NCI-H1417 treated with DMSO at 0.1 percent for 48 hours (cell line): ENCODE results near the gene ZFX.
"Not testable (repeated sequence)": the region's sequence is repeated elsewhere in the genome, so short reads cannot be mapped to it uniquely, and the experiment has no call there.

Experiments used
- DNase-seq: peaks from one replicate; lab custom pipeline; 2025; lab: John Stamatoyannopoulos, UW

Gene ZFX

GRCh38 chrX:24153178-24153795, 3.8 kb downstream of the ZFX start:
- no peak for DNase-seq

- DNase-seq, result no peak
Measured at GRCh38 chrX:24153796-24154189, 4.3 kb downstream of the ZFX start.

DNA sequence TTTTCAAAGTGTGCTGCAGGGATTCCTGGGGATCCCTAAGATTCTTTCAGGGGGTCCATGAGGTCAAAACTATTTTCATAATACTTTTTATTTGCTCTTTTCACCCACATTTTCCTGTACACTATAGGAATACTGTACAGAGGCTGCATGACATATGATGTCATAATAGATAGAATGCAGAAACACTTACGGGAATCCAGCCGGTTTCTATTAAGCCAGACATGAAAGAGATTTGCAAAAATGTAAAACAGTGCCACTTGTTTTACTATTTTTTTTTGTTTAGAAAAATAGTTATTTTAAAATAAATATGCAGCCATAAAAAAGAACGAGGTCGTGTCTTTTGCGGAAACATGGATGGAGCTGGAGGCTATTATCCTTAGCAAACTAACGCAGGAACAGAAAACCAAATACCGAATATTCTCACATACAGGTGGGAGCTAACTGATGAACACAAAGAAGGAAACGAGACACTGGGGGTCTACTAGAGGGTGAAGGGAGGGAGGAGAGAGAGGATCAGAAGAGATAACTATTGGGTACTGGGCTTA, 5.0 kb downstream of the ZFX start:
- DNase-seq, result no peak

DNA sequence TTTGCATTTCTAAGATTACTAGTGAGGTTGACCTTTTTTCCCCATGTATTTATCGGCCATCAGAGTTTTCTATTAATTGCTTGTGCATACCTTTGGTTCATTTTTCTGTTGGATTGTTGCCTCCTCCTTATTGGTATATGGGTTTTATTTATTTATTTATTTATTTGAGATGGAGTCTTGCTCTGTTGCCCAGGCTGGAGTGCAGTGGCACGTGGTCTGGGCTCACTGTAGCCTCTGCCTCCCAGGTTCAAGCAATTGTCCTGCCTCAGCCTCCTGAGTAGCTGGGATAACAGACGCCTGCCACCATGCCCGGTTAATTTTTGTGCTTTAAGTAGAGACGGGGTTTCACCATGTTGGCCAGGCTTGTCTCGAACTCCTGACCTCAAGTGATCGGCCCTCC, 6.2 kb downstream of the ZFX start:
- not testable (repeated sequence) for DNase-seq

DNA sequence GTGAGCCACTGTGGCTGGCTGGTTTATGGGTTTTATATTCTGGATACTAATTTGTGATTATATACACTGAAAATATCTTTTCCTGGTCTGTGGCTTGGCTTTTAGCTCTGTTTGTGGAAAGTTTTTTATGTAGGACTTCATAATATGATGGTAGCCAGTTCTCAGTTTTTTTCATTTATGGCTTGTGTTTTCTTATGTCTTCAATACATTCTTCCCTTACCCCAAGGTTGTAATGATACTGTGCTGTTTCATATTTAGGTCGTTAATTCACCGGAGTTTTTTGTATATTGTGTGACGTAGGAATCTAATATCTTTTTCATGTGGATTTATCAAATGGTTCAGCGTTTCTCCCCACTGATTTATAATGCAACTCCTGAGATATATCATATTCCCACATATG, 6.6 kb downstream of the ZFX start:
- no peak for DNase-seq

- no peak for DNase-seq
Measured at GRCh38 chrX:24158881-24159280, 9.4 kb downstream of the ZFX start.

- DNase-seq, result no peak
Measured at GRCh38 chrX:24166078-24166477, 16.5 kb downstream of the ZFX start.

DNA sequence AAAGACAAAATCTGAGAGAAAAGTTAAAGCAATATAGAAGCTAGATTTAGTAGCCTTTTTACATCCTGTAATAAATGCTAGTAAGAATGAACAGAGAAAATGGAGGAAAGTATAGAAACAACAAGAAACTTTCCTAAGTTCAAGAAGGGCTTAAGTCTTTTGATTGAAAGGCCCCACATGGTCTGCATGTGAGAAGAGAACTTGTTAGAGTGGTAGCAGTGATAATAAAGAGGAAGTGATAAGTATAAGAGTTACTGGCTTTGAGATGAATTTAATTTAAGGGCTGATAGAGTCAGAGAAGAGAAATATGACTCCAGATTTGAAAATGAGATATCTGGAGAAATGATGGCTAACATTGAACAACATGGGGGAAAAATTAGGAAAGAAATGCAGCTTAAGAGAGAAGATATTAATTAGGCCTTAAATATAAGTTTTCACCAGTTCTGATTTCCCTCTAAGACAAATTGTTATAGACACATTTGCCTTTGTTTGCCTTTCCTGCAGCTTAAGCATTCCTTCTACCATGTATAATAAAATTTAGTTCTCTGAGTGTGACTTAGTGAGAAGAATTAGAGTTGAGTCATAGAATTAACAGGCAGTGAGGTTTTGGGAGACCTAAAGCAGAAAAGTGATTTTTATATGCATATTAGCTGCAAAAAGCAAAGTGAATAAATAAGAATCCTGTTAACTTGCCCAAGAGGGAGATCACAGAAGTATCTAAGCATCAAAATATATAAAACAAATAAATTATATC, 18.4 kb downstream of the ZFX start:
- no peak for DNase-seq

DNA sequence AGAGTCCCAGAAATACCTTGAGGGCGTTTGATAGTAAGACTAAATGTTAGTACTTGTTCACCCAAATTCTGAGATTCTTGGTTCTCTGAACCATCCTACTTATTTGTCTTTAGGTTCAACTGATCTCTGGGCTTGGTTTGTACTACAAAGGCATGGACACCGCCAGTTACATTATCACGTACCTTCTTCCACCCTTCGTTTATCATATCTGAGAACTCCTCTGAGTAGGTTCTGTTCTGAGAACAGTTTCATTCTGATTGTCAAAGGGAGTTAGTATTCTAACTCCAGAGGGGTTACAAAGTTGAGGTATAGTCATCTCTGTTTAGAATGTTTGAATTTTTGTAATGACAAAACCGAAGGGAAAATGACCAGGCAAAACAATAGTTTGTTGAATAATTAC, 19.3 kb downstream of the ZFX start:
- no peak for DNase-seq

GRCh38 chrX:24169211-24169610, 19.7 kb downstream of the ZFX start:
- DNase-seq, result no peak

GRCh38 chrX:24173115-24173847, 23.8 kb downstream of the ZFX start:
- DNase-seq, result no peak

DNA sequence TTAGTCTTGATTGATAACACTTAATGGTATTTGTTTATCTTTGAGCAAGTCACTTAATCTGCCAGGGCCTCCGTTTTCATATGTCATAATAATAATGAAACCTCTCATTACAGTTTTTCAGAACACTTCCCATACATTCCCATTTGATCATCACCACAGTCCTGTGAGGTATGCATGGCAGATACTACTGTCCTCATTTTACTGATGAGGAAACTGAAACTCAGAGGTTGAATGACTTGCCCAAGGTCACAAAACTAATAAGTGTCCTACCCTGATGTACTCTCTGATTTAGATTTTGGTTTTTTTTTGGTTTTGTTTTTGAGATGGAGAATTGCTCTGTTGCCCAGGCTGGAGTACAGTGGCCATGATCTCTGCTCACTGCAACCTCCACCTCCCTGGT, 25.7 kb downstream of the ZFX start:
- DNase-seq, result no peak

GRCh38 chrX:24178441-24178840, 28.9 kb downstream of the ZFX start:
- DNase-seq, result no peak

DNA sequence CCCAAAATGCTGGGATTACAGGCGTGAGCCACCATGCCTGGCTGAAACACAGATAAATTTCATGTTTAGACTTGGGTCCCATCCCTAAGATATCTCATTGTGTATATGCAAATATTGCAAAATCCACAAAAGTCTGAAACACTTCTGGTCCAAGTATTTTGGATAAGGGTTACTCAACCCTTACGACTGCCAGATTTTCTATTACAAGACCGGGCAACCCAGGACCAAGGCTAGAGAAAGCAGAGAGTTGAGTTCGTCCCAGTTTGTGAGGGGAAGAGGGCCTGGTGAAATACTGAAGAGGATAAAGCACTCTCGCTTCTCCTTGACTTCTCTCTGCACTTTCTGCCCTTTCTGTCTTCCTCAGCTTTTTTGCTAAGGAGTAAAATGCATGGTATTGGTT, 34.5 kb downstream of the ZFX start:
- DNase-seq, result no peak

- DNase-seq, result no peak
Measured at GRCh38 chrX:24186483-24186882, 37.0 kb downstream of the ZFX start.

DNA sequence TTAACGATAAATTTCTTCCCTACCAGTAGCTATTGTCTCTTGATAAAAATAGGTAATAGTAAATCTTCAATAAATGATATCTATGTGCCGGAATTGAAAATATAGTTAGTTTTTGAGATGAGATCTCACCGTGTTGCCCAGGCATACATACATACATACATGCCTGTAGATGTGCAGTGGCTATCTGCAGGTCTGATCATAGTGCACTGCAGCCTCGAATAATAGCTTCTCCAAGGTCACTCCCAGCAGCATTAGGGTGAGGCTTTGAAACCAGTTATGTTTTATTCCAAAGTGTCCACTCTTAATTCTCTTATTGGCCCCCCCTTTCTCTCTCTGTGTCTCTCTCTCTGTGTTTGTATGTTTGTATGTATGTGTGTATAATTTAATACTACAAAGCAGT, 37.5 kb downstream of the ZFX start:
- DNase-seq, result no peak

DNA sequence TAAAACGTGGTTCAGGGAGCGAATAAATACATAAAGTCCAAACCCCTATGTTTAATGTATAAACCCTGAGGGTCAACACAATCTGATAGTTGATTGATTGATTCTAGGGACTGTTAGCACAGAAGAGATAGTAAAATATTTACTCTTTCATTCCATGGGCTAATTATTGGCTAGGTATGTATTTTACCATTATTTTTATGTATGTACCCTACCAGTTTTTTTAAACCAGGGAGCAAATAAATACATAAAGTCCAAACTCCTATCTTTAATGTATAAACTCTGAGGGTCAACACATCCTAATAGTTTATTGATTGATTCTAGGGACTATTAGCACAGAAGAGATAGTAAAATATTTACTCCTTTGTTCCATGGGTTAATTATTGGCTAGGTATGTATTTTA, 40.0 kb downstream of the ZFX start:
- DNase-seq, result no peak

DNA sequence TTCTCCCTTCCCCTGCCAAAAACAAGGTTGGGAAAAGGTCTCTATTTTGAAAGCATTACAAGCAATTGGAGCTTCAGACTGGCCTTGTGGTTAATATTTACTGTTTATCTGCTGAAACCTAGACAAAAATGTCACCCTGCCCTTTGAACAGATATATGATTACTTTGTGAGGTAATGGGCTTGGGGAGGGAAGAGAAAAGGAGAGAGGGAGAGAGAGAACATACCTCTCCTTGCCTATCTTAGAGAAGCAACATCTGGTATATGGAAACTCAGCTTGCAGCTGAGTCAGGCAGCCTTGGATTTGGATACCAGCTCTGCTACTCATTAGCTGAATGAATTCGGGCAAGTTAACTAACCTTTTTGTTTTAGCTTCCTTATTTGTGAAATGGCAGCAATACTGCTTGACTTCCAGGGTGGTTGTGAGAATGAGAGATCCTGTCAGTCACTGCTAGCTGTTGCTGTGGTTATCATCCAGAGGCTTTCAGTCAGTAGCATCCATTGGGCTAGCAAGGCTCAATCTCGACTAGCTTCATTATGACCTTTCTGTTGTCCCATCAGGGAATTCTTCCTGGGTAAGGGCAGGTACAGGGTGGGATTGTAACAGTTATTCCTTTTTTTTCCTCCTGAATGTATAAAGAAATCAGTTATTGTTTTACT, 41.1 kb downstream of the ZFX start:
- DNase-seq, result no peak

DNA sequence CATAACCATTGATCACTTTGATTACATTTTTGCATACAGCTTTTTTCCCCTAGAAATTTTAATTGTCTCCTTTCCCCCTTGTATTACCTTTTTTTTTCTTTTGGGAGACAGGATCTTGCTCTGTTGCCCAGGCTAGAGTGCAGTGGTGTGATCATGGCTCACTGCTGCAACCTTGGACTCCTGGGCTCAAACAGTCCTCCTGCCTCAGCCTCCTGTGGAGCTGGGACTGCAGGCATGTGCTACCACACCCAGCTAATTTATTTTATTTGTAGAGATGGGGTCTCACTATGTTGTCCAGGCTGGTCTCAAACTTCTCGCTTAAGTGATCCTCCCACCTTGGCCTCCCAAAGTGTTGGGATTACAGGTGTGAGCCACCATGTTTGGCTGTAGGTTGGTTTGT, 47.0 kb downstream of the ZFX start:
- no peak for DNase-seq

GRCh38 chrX:24198101-24198500, 48.6 kb downstream of the ZFX start:
- no peak for DNase-seq

- no peak for DNase-seq
Measured at GRCh38 chrX:24200133-24200532, 50.6 kb downstream of the ZFX start.

DNA sequence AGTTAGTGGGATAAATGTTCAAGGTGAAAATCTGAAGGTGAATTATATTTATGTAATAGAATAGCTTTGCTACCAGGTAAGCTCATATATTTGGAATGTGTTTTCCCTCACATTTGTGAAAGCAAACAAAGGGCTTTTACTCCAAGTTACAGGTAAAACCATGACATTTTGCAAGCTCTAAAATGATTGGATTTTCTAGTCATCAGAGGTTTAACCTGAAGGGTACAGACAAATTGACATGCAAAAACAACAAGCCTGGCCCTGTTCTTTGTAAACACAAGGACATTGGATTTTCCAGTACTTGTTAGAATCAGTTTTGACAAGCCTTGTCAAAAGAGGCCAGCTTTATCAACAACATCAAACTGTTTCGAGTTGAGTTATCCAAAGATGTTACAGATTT, 51.7 kb downstream of the ZFX start:
- DNase-seq, result no peak
